Frontal cortex (tissue), 4 donors: ENCODE measurements around the gene TPST2. TPM values are rescaled to one million over a fixed set of nuclear protein-coding genes. Genes with fewer than 3 reads are reported as not detected.

Experiments used
- DNase-seq, 2 donors: peaks; one replicate each; pipeline ENCODE4 v3.0.0; 2012; ENCODE audit warnings: low spot score in 2 of 2
- FAIRE-seq: peaks from 2 replicates; lab custom pipeline; 2012; peaks lifted over from hg19 to GRCh38; lab: Jason Lieb, UNC
- total RNA-seq: library from RNA; depleted of rRNA; stranded (reverse); fragments of >200 nt; gene quantifications from one replicate; pipeline ENCODE4 v1.2.3, GENCODE V29; 2014
- donor health status: control.
- donor health status: control.
- donor health status: control.

Gene TPST2
- total RNA-seq, 1 donor from 2014 or later = 6.1 TPM

DNA sequence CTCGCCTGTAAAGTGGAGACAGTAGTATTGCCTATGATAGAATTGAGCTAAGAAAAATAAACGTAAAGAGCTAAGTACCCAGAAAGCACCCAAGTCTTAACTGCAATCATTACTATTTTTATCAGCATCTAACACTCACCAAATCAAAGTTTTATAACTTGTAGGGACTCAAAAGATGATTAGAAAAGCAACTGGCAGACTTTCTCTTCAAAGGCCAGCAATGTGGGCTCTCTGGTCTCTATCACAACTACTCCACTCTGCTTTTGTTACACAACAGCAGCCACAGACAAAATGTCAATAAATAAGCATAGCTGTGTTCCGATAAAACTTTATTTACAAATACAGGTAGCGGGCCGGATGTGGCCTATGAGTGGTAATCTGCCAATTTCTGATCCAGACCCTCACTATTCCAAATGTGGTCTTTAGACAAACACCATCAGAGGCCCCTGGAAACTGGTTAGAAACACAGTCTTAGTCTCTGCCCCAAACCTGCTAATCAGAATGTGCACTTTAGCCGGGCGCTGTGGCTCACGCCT lies 8.2 kb downstream of the TPST2 start:
- no peak for DNase-seq
- FAIRE-seq = no peak

DNA sequence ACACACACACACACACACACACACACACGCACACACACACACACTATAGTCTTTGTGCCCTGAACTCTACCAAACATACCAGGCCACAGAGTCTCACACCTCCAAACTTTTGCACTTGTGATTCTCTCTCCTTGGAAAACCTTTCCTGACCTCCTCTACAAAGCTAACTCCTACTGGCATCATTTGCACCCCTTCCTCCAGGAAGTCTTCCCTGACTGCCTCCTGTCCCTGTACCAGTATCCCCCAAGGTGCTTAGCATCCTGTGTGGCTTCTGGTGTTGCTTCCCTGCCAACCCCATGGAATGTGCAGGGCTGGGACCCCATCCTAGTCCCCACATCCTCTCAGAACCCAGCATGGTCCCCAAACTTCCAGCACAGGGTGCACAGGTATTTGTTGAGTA lies 8.9 kb downstream of the TPST2 start:
- FAIRE-seq (no peak), DNase-seq (no peak)

DNA sequence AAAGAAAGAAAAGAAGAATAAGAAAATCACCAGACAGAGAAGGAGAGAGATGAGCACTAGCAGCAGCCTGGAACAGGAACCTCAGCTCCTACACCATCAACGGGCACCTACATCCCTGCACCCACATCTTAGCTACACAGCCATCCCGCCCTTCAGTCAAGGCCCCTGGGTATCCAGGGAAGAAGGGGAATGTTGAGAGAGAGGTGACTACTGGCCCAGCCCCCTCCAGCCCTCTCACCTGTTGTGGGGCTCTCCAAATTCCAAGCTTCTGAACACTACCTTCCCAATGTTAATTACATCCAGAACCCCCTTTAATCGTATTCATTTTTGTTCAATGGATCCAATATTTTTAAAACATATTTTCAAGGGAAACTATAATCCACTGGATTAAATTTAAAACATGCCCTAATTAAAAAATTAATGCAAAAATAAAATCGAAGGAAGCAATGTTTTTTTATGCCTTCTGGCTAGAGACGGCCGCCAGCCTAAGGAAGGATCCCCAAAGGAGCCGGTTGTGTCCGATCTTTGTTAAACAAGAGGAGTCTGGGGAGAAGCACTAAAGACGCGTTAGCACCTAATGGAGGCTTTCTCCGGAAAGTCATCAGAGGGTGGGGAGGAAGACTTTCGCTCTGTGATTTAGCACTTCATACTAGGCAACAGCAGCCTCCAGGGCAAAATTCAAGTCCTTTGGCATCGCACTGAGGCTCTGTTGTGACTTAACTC lies 9.5 kb downstream of the TPST2 start:
- FAIRE-seq (no peak), DNase-seq (no peak)

- FAIRE-seq (no peak), DNase-seq (no peak)
Measured at GRCh38 chr22:26579331-26579886, 10.5 kb downstream of the TPST2 start.

GRCh38 chr22:26577081-26577480 lies 12.9 kb downstream of the TPST2 start:
- FAIRE-seq (no peak), DNase-seq (no peak)

DNA sequence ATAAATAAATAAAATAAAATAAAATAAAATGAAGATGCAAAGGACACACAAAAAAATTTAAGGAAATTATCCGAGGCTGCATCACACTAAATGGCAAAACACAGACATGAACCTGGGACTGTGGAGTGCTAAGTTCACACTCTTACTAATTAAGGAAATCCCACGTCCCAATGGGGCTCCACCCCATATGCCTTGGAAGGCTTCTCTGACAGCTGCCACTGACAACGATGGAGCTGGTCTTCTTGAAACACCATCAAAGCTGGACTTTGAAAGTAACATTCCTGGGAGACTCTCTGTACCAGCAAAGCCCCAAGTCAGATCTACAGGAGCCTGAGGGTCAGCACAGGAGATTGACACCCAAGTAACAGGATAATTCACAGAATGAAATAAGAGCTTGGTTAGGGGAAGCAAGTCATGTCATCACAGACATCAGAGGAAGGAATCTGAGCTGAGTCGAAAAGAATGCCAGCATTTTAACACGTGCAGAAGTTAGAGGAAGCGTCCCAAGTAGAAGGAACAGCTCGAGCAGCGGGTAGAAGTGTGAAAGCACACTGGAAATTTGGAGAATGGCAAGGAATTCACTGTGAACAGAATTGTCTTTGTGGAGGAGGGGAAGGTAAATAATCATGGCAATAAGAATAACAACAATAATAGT lies 13.8 kb downstream of the TPST2 start:
- FAIRE-seq (no peak), DNase-seq (no peak)

DNA sequence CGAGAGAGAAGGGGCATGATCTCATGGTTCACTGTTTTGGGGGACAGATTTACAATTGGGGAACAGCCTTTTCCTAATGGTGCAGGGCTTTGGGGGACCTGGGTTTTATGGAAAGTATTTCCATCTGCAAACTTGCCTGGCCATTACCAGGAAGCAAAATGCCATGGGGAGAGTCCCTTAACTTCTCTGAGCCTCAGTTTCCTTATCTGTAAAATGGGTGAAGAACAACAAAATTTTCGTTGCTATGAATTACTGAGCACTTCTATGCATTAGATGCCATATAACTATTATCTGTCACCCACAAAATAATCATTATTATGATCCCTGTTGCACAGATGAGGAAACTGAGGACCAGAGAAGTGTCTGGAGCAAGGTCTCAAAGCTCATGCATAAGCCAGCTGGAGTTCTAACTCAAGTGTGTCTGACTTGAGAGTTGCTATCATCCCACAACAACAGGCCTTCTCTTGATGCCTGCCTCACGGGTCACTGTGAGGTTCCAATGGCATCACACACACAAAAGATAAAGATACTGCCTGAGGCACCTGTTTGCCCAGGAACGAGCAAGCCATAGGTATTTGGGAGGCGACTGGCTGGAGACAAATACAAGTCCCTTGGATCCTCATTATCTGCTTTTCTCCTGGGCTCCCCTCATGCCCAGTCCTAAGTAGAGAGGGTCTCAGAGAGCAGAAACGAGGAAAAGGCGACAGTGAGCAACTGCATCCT lies 15.8 kb downstream of the TPST2 start:
- FAIRE-seq = no peak
- DNase-seq = no peak

GRCh38 chr22:26573026-26573662 lies 16.8 kb downstream of the TPST2 start:
- DNase-seq (no peak), FAIRE-seq (no peak)

- DNase-seq (no peak), FAIRE-seq (no peak)
Measured at GRCh38 chr22:26570864-26571525, 18.9 kb downstream of the TPST2 start.

GRCh38 chr22:26570115-26570514 lies 19.8 kb downstream of the TPST2 start:
- no peak for FAIRE-seq

GRCh38 chr22:26568207-26568706 lies 21.7 kb downstream of the TPST2 start:
- no peak for DNase-seq
- FAIRE-seq = no peak

More at GRCh38 chr22:26570115-26570514, 19.8 kb downstream of the TPST2 start:
- no peak for DNase-seq

DNA sequence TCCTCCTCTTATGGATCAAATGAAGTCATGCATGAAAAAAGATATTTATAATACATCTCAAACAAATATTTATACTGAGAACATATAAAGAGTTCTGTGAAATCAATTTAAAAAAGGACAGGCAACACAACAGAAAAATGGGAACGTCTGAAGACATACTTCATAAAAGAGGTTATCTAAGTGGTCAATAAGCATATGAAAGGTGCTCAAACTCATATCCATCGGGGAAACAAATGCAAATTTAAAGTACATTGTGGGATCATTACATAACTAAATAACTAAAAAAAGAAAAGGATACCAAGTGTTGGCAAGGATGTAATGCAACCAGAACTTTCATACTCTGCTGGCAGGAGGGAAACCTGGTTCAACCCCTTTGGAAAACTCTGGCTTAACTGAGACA lies 22.3 kb downstream of the TPST2 start:
- DNase-seq (no peak), FAIRE-seq (no peak)

GRCh38 chr22:26566994-26567393 lies 22.9 kb downstream of the TPST2 start:
- DNase-seq = no peak

GRCh38 chr22:26565889-26566288 lies 24.0 kb downstream of the TPST2 start:
- no peak for FAIRE-seq

More at GRCh38 chr22:26566994-26567393, 22.9 kb downstream of the TPST2 start:
- no peak for FAIRE-seq

DNA sequence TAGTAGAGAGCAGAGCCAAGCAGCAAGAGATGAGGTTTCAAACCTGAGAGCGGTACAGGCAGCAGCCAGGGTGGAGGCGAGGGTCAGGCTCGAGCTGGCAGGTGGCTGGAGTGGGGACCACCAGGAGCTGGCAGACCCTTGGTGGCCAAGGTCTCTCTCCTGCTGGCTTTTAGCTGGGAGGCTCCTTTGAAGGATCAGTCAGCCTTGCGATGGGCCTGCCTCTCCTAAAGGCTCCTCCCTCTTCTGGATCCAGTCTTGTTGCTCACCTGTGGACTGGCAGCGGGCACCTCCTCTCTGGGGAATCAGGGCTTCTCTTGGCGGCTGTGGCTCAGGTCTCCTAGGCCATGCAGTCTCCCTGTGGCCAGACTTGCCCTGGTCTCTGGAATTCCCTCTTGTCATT lies 24.8 kb downstream of the TPST2 start:
- DNase-seq (no peak), FAIRE-seq (no peak)

More at GRCh38 chr22:26565889-26566288, 24.0 kb downstream of the TPST2 start:
- DNase-seq = no peak

DNA sequence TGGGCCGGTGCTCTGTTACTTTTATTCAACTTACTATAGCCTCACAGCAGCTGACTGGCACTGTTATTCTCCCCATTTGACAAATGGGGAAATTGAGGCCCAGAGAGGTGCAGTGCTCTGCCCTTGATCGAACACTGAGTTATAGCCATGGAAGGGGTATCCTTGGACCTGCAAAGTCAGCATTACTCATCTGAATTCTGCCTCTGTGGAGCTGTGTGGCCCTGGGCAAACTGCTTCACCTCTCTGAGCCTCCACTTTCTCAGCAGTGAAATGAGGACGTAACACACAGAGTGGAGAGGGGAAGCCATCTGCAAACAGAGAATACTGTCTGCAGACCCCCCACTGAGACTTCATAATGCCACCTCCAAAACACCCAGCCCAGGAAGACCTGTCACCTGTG lies 25.3 kb downstream of the TPST2 start:
- FAIRE-seq (no peak), DNase-seq (no peak)

DNA sequence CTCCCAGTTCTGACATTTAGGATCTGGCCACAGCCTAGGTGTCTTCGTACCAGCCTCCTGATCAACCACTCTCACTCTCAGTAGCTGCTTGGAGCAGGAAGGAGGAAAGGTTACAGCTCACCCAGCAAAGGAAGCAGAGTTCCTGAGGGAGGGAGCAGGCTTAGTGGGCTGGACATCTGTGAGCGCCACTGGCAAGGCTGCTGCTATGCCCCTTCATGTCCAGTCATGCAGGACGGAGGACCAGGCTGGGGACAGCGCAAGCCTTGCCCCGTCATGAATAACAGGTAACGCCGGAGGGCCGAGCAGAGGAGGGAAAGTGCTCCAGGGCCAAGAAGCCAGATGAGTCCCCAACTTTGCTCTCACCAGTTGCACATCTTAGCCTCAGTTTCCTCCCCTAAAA lies 25.8 kb downstream of the TPST2 start:
- DNase-seq (no peak), FAIRE-seq (no peak)

GRCh38 chr22:26563022-26563421 lies 26.9 kb downstream of the TPST2 start:
- FAIRE-seq (no peak), DNase-seq (no peak)

DNA sequence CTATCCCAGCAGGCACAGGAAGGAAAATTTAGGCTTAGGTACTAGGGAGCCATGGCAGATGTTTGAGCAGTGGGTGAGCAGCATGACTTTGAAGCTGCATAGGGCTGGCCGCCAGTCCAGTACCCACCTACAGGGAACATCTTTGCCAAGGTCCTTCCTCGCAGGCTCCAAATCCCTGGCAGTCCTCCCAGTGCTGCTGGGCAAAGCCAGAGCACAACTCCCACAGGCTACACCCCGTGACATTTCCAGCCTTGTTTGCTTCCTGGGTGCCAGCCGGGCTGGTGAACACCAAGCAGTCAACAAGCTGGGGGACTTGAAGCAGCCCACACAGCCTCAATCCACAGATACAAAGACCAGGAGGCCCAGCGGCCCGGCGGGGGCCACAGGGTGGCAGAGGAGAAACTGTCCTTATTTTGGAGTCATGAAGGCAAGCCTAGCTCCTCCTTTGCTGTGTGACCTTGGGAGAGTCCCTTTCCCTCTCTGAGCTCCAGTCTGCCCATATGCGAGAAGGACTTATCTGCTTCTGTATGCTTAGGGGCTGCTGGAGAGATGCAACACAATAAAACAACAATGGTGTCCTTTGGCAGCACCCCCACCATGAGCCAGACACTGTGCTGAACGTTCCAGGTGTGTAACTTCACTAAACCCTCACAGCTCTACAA lies 28.0 kb downstream of the TPST2 start:
- no peak for DNase-seq
- no peak for FAIRE-seq
